ENCODE data around the gene FZD2.
A peak's percentile ranks its signal among the peaks of the same experiment; 100 is the strongest.
"Not testable (repeated sequence)": the region's sequence is repeated elsewhere in the genome, so short reads cannot be mapped to it uniquely, and the experiment has no call there.

The FZD2 gene

DNA sequence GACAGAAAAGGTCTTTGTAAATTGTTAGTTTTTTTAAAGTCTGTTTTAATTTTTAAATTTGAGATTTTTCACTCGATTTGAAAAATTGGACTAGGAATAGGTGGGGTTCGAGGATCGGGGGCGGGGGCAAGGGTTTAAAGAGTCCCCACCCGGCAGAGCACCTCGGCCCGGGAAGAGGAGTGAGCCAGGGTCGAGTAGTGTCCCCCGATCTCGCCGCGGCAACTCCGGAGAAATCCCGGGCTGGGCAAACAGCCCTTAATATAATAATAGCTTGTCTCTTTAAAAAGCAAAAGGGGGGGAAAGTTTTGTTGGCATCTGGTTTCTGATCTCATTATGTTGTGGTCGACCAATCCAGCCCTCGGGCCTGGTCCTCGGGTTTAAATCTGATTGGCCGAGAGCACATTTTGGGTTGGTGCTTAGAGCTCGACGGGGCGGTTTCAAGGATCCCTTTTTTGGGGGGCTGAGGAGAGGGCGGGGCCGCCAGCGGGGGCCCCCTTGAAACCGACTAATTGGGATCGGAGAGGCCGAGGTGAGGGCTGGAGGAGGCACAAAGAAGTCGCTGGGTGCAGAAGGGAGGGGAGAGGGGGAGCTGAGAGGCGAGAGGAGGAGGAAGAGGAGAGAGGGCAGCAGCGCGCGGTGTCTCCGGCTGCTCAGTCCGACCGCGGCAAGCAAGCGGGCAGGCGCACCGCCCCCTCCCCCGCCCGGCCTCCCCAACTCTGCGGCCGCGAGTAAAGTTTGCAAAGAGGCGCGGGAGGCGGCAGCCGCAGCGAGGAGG lies at the start of gene FZD2:
TSS of gene FZD2 (plus strand) at position 653 of the 775 bp plus-strand sequence. CDS start 205 bp downstream, outside the sequence.
- peak in 1 of 2 donors; percentile 33 for DNase-seq (ENCODE audit: low read depth in 2 of 2)

DNA sequence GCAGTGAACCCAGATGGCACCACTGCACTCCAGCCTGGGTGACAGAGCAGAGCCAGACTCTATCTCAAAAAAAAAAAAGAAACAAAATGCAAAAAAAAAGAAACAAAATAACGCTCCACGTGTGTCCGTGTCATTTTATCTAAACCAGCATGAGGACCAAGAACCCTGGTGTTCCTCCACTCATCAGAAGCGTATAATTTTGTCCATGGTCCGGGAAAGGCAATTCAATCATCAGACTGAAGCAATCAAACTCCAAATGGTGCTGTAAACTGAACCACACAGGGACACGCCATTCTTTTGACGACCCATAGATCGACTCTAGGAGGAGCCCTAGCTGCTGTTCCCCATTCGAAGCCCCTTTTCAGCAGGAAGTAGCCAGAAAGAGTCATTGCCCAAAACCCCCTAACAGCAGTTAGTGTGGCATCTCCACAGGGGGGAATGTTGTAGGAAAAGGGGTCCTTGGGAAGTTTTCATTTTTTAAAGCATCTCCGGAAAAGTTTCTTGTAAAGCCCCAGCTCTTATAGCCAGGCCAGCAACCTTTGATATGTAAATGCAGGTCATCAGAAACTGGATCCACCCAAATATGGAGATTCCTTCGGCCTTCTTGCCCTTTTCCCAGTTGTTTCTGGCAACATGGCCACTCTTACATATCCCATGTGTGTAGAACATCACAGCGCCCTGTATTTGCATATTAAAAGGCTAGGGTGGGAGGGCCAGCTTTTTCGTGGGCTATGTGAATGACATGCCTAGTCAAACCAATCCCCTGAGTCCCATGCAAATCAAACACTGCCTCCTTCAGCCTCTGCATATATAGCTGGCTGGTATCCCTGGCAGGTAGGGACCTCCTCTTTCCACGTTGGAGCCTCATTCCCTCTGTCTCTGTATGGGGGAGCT lies 45.8 kb upstream of the FZD2 start:
- DNase-seq (ENCODE audit: low read depth in 2 of 2): not testable (repeated sequence)

DNA sequence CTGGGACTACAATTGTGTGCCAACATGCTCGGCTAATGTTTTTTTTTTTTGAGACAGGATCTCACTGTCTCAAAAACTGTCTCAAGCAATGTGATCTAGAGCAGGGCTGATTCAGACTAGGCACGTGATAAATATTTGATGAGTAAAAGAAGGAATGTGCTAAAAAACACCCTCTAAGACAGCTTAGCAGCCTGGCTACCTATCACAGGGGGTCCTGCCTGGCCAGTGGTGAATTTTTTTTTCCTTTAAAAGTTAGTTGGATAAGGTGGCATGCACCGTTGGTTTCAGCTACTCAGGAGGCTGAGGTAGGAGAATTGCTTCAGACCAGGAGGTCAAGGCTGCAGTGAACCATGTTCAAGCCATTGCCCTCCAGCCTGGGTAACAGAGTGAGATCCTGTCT lies 39.3 kb upstream of the FZD2 start:
- DNase-seq (ENCODE audit: low read depth in 2 of 2): no peak

GRCh38 chr17:44522883-44523671 lies 34.2 kb upstream of the FZD2 start:
- peak; percentile 53 to 72 for DNase-seq (ENCODE audit: low read depth in 2 of 2)

GRCh38 chr17:44523672-44523972 lies 33.7 kb upstream of the FZD2 start:
- no peak for DNase-seq (ENCODE audit: low read depth in 2 of 2)

GRCh38 chr17:44527102-44527501 lies 30.2 kb upstream of the FZD2 start:
- DNase-seq (ENCODE audit: low read depth in 2 of 2): no peak

GRCh38 chr17:44527954-44528353 lies 29.3 kb upstream of the FZD2 start:
- DNase-seq (ENCODE audit: low read depth in 2 of 2): no peak

- DNase-seq (ENCODE audit: low read depth in 2 of 2): no peak
These were observed 27.4 kb upstream of the FZD2 start for GRCh38 chr17:44529864-44530263.

- no peak for DNase-seq (ENCODE audit: low read depth in 2 of 2)
These were observed 26.3 kb upstream of the FZD2 start for GRCh38 chr17:44530896-44531418.

DNA sequence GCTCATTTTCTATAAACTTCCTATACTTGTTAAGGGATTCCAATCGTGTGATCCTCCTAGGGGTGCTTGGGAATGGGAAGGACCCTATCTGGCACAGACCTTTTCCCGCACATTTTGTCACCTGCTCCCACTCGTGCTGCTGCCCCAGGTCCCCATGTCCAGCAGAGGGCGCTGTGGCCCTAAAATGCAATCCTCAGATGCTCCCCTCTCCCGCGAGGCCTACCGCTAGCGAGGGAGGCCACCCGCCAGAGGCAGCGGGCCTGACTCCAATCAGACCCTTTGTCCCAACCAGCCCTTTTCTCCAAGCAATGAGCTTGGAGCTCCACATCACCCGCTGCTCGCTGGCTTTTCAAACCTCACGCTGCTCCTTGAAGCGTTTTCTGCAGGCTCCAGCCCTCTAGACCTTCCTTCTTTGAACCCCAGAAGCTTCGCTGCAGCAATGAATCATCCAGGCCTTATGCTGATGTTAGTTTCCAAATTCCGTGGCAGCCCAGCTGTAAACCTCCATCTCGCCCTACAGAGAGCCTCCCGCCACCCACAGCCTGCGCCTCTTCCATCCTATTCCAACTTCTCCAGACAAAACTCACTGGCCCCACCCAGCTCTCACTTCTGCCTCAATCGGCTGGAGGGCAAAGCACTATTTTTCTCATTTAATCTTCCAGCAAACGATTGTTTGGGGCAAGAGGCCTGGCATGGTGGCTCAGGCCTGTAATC lies 23.6 kb upstream of the FZD2 start:
- DNase-seq (ENCODE audit: low read depth in 2 of 2): peak; percentile 84 to 89

DNA sequence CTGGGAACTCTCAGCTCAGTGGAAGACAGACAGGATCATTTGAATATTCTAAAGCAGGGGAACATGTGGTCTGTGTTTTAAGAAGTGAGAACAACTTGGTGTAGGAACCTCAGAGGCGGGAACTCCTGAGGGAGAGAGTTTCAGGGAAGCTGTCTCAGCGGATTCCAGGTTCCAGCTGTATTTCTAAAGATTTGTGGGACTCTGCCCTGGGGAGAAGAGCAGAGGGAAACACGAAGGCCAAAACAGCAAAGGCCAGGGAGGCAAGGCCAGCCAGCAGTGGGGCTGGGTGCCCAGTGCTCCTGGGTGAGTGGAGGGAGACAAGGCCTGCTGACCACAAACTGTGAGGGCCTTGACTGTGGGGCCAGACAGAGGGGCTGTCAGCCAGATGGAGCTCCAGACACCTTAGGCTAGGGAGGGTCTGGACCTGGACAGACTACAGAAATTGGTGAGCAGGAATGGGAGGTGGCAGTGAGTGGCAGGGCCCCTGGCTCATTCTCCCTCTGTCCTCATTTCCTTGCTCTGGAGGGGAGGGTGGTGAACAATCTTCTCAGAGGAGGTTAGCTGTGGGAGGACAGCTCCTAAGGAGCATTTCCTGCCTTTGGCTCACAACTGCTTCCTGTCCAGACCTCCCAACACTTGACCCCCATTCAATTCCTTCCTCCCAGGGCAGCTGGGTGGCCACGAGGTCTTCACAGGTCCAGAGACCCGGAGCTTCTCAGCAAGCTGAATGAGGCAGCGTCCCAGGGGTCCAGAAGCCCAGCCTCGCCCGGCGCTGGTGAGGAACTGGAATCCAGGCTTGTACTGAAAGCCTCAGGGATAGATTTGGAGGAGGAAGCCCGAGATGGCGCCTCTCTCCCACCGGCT lies 21.0 kb upstream of the FZD2 start:
- DNase-seq (ENCODE audit: low read depth in 2 of 2): no peak

- DNase-seq (ENCODE audit: low read depth in 2 of 2): not testable (repeated sequence)
These were observed 19.4 kb upstream of the FZD2 start for GRCh38 chr17:44537922-44538321.

DNA sequence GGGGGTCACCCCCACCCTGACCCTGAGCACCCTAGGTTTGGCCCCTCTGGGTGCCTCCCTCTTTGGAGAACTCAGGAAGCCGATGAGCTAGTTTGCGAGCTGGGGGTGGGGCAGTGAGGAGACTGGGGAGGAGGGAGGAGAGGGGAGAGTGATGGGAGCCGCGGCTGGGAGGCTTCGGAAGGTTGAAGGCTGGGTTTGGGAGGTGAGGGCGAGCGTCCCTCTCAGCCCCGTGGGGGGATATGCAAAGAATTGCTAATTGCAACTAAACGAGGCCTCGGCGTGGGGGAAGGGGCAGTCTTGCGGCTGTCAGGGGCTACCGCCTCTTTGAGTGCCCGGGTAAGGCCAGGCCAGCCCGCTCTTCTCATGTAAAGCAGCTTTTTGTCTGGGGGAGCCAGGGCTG lies 17.6 kb upstream of the FZD2 start:
- no peak for DNase-seq (ENCODE audit: low read depth in 2 of 2)

- DNase-seq (ENCODE audit: low read depth in 2 of 2): no peak
These were observed 16.8 kb upstream of the FZD2 start for GRCh38 chr17:44540246-44541084.

GRCh38 chr17:44541884-44542581 lies 15.3 kb upstream of the FZD2 start:
- DNase-seq (ENCODE audit: low read depth in 2 of 2): no peak

- DNase-seq (ENCODE audit: low read depth in 2 of 2): no peak
These were observed 13.9 kb upstream of the FZD2 start for GRCh38 chr17:44543213-44543904.

DNA sequence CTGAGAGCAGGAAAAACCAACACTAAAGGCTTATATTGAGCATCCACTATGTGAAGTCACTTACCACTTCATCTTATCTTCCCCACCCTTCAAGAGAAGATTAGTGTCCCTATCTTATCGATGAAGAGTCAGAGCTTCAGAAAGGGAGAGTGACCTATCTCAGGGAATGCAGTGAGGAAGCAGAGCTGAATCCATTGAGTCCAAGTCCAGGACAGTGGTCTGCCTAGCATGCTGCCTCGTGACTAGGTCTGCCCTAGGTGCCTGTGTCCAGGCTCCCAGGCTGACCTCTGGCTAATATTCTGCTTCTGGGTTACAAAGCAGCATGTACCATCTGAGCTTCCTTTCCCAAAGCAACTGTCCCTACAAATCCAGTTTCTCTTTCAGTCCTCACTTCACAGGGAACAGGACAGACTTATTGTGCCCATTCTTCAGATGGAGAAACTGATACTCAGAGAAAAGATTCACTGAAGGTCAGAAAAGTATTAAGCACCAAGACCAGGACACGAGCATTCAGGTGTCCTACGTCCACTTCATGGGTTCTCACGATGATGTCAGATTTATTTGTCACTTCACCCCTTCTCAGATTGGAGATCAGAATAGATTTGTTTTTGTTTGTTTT lies 13.3 kb upstream of the FZD2 start:
- no peak for DNase-seq (ENCODE audit: low read depth in 2 of 2)
